GM23248 (cell line): ENCODE measurements around the gene LGALS3.

Experiments
- EZH2 ChIP-seq: fragments of 200-600 bp; sonication (generic); IDR thresholded peaks from 2 replicates; pipeline ENCODE4 v1.6.1; 2018; ENCODE audit warnings: antibody characterized with exemption, mild to moderate bottlenecking; ENCODE audit not compliant: insufficient read depth, poor library complexity, severe bottlenecking
- EZH2phosphoT487 ChIP-seq: fragments of 200-600 bp; sonication (generic); IDR thresholded peaks from 2 replicates; pipeline ENCODE4 v1.6.1; 2018; ENCODE audit warnings: antibody characterized with exemption, moderate library complexity, mild to moderate bottlenecking, low read depth; ENCODE audit not compliant: insufficient read depth

GRCh38 chr14:55160989-55161388 lies 31.9 kb downstream of the LGALS3 start:
- TF ChIP-seq EZH2, result no peak
- TF ChIP-seq EZH2phosphoT487, result no peak
